Activated naive CD4-positive, alpha-beta T cell treated with anti-CD3 and anti-CD28 coated beads, Interleukin-2, amount 50 U/mL, for 72 hours (primary cell): ENCODE data around the gene STS. TPM values are rescaled to one million over a fixed set of nuclear protein-coding genes. Genes with fewer than 3 reads are reported as not detected.

ENCODE experiments used
- ATAC-seq, 2 donors: fragments of 150-1000 bp; cut with Tn5 transposase; 2 replicates each; pipeline ENCODE4 v1.10.0; 2021; ENCODE audit warnings: mild to moderate bottlenecking in 2 of 2, moderate library complexity in 2 of 2
- DNase-seq, 2 donors: peaks; one replicate each; pipeline ENCODE4 v3.0.0; 2021 to 2022; ENCODE audit warnings: low spot score in 2 of 2
- H3K27ac Mint-ChIP-seq, 2 donors: one replicate each; pipeline ENCODE4 v1.8.0; 2022; ENCODE audit warnings: mild to moderate bottlenecking in 2 of 2, mixed read lengths in 2 of 2
- H3K36me3 Mint-ChIP-seq, 2 donors: one replicate each; pipeline ENCODE4 v1.8.0; 2022; ENCODE audit warnings: mixed read lengths in 2 of 2
- H3K9me3 Mint-ChIP-seq, 2 donors: one replicate each; pipeline ENCODE4 v1.8.0; 2022; ENCODE audit warnings: mixed read lengths in 2 of 2
- total RNA-seq, 2 donors: library from RNA; stranded (reverse); gene quantifications; one replicate each; pipeline ENCODE4 v1.2.3, GENCODE V29; 2022

The STS gene, protein sequence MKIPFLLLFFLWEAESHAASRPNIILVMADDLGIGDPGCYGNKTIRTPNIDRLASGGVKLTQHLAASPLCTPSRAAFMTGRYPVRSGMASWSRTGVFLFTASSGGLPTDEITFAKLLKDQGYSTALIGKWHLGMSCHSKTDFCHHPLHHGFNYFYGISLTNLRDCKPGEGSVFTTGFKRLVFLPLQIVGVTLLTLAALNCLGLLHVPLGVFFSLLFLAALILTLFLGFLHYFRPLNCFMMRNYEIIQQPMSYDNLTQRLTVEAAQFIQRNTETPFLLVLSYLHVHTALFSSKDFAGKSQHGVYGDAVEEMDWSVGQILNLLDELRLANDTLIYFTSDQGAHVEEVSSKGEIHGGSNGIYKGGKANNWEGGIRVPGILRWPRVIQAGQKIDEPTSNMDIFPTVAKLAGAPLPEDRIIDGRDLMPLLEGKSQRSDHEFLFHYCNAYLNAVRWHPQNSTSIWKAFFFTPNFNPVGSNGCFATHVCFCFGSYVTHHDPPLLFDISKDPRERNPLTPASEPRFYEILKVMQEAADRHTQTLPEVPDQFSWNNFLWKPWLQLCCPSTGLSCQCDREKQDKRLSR
- total RNA-seq = 1 to 10 TPM in 1 of 2 donors, under 1 TPM in 1; 0.39 to 1.1 TPM

DNA sequence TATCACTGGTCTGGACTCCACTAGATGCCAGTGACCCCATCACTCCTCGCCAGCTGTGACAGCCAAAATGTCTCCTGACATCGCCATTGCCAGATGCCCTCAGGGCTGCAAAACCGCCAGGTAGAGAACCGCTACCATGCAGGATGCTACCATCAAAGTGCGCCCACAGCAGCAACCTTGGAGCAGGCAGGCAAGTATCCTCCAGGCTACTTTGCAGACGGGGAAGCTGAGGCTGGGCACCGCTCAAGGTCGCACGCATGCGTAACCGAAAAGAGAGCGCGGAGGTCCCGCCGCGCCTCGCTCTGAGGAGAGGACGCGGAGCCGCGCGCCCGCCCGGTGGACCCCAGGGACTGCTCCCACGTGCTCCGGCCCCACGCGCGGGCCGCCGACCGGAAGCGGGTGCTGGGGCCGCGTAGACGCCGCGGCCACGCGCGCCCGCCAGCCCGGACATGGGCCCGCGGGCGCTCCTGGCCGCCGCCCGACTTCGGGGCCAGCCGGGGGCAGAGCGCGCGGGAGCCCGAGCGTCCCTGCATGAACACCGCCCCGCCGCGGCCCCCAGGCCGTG, at the start of gene STS:
Gene STS (plus strand): TSS at position 300 of the 565 bp plus-strand sequence. CDS start 105,488 bp downstream, outside the sequence.
- Mint-ChIP-seq H3K9me3 (no peaks in the 10 kb centered on the region), H3K36me3 (no peaks in the 10 kb centered on the region), H3K27ac (peak within 1 kb of the TSS; percentile 82 to 85)
- DNase-seq (peak; percentile 12 to 57), ATAC-seq (peak; percentile 50 to 56)

DNA sequence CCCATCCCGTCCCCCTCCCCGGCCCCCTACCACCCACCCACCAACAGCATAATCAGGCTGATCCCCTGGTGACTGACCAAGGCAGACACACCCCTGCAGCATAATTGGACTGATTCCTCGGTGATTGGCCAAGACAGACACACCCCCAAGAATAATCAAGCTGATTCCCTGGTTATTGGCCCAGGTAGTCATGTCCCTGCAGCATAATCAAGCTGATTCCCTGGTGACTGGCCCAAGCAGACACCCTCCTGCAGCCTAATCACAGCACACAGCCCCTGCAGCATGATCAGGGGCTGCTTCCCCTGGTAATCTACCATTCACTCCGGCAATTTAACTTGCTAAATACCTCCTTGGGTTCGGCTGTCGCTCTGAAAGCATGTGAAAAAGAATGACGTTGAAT, 47.5 kb upstream of the STS start:
- ATAC-seq = no peak
- Mint-ChIP-seq H3K9me3 (no peaks in the 10 kb centered on the region), H3K36me3 (peaks cover 6 to 16% of the 10 kb centered on the region in 2 donors), H3K27ac (no peak overlapping the region)
- DNase-seq = no peak

DNA sequence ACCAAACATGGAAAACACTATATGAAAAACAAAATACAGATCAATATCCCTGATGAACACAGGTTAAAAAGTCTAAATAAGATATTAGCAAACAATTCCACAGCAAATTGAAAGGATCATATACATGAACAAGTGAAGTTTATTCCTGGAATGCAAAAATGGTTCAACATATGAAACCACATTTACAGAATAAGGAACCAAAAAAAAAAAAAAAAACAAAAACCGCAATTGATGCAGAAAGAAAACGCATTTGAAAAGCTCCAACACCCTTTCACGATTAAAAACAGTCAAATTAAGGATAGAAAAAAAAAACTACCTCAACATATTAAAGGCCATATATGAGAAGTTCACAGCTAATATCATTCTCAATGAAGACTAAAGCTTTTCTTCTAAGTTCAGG, 45.4 kb upstream of the STS start:
- Mint-ChIP-seq H3K36me3 (peaks cover 6 to 16% of the 10 kb centered on the region in 2 donors), H3K27ac (no peak overlapping the region), H3K9me3 (no peaks in the 10 kb centered on the region)
- no peak for ATAC-seq
- no peak for DNase-seq

DNA sequence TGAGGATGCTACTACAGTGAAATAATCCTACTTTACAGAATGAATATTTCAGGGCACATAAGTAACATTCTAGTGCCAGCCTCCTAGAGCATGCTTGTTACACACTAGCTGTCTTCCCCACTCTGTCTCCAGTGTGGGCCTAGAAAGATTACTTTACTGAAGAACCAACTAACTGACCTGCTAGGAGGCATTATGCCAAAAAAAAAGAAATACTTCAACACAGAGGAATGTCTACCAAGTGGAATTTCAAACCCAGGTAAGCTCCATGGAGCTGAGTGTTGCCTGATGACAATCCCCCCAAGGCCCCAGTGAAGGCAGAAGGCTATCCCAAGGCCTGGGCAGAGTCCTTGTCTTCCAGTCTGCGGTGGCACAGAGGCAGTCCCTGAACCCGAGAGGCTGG, 40.9 kb upstream of the STS start:
- Mint-ChIP-seq H3K27ac (no peak overlapping the region), H3K36me3 (peaks cover 6 to 17% of the 10 kb centered on the region in 2 donors), H3K9me3 (no peaks in the 10 kb centered on the region)
- no peak for DNase-seq
- no peak for ATAC-seq

DNA sequence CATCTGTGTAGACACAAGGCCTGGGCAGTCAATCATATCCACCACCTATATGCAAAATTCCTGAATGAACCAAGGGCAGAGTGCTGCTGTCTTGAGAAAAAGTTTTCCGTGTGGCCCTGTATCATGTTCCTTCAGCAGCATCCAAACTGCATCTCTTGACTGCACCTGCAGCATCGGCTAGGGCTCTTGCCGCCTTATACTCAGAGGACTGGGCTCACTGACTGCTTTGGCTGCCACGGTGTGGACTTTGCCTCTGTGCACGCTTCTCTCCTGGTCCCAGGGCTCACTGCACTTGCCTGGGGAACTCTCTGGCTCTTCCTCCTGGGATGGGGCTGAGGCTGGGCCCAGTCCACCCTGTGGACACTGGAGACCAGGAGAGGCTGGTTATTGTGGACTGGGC, 39.5 kb upstream of the STS start:
- no peak for DNase-seq
- no peaks in the 10 kb centered on the region for H3K9me3 Mint-ChIP-seq
- peaks cover 5 to 11% of the 10 kb centered on the region in 2 donors for H3K36me3 Mint-ChIP-seq
- H3K27ac Mint-ChIP-seq = no peak overlapping the region
- ATAC-seq = no peak

DNA sequence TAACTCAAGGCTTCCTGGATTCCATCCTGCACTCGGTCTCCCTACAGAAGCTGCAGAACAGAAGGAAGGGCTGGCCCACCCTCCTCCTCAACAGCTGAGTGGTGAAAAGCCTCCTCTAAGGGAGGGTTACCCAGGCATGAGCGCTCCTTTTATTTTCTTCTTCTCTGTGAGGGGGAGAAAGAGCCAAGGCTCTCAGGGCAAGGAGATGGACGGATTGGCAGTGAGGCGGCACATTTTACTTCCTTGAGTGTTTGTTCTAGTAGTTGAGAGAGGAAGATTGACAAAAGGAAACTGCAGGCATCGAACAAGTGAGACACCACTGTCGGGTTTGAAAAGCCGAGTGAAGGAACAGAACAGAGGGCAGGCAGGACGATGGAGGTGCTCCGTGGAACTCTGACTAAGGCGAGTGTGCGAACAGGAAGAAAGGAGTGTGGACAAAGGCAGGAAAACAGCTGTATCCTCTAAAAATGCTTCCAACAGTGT, 38.4 kb upstream of the STS start:
- Mint-ChIP-seq H3K36me3 (peaks cover 0 to 5% of the 10 kb centered on the region in 2 donors), H3K9me3 (no peaks in the 10 kb centered on the region), H3K27ac (peak overlapping the region; percentile 25 to 94)
- no peak for DNase-seq
- no peak for ATAC-seq

DNA sequence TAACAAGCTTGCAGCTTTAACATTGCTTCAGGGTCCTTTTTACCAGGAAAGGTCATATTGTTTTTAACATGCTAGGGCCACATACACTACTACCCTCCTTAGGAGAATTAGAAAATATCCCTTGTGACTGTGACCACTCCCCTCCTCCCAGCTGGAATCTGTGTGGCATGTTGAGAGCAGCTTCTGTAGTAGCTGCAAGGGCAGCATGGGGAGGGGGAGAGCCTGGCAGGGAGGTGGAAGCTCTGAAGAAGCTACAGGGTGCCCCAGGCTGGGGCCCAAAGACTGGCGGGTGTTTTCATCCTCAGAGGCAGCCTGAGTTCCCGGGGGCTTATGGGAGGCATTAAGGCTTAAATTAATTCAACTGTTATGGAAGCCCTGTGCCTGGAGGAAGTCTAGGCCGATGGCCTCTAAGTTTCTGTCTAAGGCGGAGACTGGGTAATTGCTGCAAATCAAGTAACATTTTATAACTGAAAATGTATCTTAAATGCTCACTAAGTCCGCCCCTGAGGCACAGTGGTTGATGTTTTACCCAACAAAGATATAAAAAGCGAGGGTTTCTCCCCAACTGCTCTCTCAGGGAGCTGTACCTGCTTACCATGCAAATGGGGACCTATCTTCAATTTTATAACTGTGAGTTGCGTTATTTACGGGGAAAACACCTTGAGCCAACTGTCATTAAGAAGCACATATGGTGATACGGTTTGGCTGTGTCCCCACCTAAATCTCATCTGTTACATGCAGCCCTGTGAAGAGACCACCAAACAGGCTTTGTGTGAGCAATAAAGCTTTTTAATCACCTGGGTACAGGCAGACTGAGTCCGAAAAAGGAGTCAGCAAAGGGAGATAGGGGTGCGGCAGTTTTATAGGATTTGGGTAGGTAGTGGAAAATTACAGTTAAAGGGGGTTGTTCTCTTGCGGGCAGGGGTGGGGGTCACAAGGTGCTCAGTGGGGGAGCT, 37.4 kb upstream of the STS start:
- Mint-ChIP-seq H3K36me3 (peaks cover 0 to 5% of the 10 kb centered on the region in 2 donors), H3K27ac (peak overlapping the region; percentile 37 to 74), H3K9me3 (no peaks in the 10 kb centered on the region)
- ATAC-seq (no peak), DNase-seq (no peak)

DNA sequence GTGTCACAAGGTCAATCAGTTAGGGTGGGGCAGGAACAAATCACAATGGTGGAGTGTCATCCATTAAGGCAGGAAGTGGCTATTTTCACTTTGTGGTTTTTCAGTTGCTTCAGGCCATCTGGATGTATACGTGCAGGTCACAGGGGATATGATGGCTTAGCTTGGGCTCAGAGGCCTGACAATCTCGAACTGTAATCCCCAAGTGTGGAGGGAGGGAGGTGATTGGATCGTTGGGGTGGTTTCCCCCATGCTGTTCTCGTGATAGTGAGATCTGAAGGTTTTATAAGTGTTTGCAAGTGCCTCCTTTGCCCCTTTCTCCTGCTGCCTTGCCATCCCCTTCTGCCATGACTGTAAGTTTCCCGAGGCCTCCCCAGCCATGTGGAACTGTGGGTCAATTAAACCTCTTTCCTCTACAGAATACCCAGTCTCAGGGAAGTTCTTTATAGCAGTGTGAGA, 36.7 kb upstream of the STS start:
- Mint-ChIP-seq H3K36me3 (peaks cover 0 to 5% of the 10 kb centered on the region in 2 donors), H3K27ac (peak overlapping the region; percentile 37 to 74), H3K9me3 (no peaks in the 10 kb centered on the region)
- DNase-seq (no peak), ATAC-seq (peak in 1 of 2 donors; percentile 18)

DNA sequence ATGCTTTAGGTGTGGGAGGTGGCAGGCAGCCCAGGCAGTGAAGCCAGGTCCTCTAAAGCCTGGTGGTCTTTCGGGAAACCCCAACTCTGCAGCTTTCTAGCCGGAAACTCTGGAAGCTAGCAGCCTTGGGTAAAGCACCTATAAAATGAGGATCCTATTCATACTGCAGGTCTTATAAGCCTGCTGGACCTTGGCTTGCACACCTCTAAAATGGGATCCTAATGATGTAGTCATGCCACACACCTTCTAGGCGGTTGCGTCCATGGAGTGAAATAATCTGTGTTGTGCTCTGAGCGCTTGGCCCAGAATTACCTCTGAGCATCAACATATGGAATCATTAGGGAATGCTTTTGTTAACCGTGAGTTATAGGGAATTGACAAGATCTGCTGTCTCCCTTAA, 36.0 kb upstream of the STS start:
- Mint-ChIP-seq H3K36me3 (peaks cover 0 to 5% of the 10 kb centered on the region in 2 donors), H3K9me3 (no peaks in the 10 kb centered on the region), H3K27ac (no peak overlapping the region)
- ATAC-seq (no peak), DNase-seq (no peak)

DNA sequence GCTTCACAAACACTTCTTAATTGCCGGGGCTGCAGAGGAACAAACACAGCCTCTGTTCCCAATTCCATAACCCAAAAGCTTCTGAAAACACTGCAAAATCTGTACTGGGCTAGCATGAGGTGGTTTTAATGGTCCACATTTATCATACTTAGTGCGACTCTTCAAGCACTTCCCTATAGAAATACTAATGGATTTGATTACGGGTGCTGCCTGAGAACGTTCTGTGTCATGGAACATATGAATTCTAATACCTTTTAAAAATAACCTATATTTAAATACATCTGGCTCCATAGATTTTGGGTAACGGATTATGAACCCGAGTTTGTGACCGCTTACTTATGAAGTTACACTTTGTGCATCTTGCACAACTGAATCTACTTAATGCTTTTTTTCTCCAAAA, 35.4 kb upstream of the STS start:
- H3K9me3 Mint-ChIP-seq = no peaks in the 10 kb centered on the region
- ATAC-seq (no peak), DNase-seq (no peak)
- no peak overlapping the region for H3K27ac Mint-ChIP-seq
- peaks cover 1 to 5% of the 10 kb centered on the region in 2 donors for H3K36me3 Mint-ChIP-seq

DNA sequence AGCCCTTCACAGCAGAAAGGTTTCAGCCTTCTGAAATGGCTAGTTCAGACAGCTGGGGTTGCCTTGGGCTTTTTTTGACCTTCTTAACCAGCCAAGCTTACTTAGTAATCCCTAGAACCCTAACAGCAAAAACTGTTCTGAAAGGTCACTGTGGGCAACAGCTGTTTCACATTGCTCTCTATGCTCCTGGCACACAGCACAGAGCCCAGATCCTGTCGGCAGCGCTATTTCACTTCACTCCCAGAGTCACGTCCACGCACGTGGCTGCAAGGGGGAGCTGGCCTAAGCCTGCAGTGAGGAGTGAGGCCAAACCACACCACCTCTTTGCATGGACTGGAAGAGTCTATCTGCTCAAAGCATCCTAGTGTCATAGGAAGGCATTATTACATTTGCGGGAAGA, 32.0 kb upstream of the STS start:
- peaks cover 0 to 6% of the 10 kb centered on the region in 2 donors for H3K36me3 Mint-ChIP-seq
- DNase-seq (no peak), ATAC-seq (no peak)
- H3K9me3 Mint-ChIP-seq = no peaks in the 10 kb centered on the region
- H3K27ac Mint-ChIP-seq = no peak overlapping the region

DNA sequence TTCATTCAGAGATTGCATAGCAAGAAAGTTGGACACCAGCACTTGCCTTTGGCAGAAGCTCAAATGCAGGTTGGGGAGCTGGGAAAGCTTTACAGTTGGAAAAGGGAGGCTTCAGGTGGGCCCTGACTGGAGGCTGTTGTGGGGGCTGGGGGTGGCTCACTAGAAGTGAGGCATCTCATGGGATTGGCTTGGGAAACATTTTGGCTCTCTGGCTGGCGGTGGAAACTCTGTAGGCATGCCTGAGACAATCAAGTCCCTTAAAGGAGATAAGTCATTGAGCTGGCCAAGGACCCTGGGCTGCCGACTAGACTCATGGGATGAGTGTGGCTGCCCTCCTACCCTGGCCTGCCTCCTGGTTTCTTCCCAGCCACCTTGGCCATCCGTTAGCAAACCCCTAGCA, 31.4 kb upstream of the STS start:
- Mint-ChIP-seq H3K27ac (no peak overlapping the region), H3K36me3 (peaks cover 0 to 6% of the 10 kb centered on the region in 2 donors)
- ATAC-seq = no peak

DNA sequence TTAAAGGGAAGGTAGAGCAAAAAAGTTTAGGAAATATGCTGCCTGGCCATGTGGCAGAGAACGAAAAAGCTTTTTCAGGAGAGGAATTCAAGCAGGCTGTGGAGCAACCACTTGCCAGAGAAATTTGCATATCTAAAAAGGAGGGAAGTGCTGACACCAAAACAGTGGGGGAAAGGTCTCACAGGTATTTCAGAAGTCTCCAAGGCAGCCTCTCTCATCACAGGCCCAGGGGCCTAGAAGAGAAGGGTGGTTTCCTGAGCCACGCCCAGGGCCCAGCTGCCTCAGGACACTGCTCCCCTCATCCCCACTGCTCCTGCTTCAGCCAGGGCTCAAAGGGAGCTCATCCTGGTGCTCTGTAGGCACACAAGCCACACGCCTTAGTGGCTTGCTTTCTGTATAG, 29.9 kb upstream of the STS start:
- Mint-ChIP-seq H3K27ac (no peak overlapping the region), H3K9me3 (no peaks in the 10 kb centered on the region), H3K36me3 (peaks cover 0 to 6% of the 10 kb centered on the region in 2 donors)
- DNase-seq (no peak), ATAC-seq (no peak)

More for the DNA sequence above, 31.4 kb upstream of the STS start:
- no peak for DNase-seq
- H3K9me3 Mint-ChIP-seq = no peaks in the 10 kb centered on the region

DNA sequence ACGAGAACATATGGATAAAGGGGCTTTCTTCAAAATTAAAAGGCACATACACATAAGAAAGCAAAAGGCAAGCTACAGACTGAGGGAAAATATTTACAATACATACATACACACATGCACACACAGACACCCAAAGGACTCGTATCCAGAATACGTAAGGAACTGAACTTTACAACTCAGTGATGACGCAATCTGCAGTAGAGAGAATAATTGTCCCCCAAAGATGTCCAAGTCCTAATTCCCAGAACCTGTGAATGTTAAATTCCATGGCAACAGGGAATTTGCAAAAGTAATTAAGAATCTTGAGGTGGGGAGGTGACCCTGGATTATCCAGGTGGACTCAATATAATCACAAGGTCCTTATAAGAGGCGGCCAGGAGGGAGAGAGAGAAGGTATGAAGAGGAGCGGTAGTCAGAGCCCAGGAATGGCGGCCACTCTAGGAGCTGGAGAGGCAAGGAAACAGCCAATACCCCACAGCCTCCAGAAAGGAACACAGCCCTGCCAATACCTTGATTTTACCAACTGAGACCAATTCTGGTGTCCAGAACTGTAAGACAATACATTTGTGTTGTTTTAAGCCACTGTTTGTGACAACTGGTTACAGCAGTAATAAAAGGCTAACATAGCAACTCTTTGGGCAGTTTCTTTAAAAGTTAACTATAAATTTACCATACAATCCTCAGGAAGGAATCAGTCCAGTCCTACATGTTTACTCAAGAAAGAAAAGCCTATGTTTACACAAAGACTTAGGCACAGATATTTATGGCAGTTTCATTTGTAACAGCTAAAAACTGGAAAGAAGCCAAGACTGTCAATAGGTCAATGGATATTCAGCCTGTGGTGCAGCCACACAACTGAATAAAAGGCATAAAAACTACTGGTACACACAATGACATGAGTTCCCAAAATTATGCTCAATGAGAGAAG, 27.3 kb upstream of the STS start:
- Mint-ChIP-seq H3K9me3 (no peaks in the 10 kb centered on the region), H3K36me3 (peaks cover 0 to 6% of the 10 kb centered on the region in 2 donors), H3K27ac (no peak overlapping the region)
- DNase-seq (no peak), ATAC-seq (no peak)

DNA sequence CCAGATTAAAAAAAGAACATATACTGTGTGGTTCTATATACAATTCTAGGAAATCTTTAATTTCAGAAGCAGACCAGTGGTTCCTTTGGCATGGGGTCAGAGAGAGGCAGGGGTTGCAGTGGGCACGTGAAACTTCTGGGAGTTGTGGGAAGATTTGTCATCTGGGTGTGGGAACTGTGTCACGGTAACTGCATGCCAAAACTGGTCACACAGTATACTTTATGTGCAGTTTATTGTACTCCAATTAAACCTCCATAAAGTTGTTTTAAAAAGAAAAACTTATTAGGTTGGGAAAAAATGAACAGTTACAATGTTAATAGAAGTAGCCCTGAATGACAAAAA, 26.7 kb upstream of the STS start:
- Mint-ChIP-seq H3K27ac (no peak overlapping the region), H3K36me3 (peaks cover 4 to 6% of the 10 kb centered on the region in 2 donors), H3K9me3 (no peaks in the 10 kb centered on the region)
- ATAC-seq = no peak
- no peak for DNase-seq
